OCI-LY7 (cell line): ENCODE data around the gene DIRAS1. TPM values are rescaled to one million over a fixed set of nuclear protein-coding genes. Genes with fewer than 3 reads are reported as not detected.
"Not testable (repeated sequence)": the region's sequence is repeated elsewhere in the genome, so short reads cannot be mapped to it uniquely, and the experiment has no call there.

Experiments
- BruUV-seq: library from RNA; stranded (reverse); fragments of 400-500 nt; replicated peaks from 2 replicates; lab custom pipeline; 2021; lab: Mats Ljungman, UMichigan
- CTCF ChIA-PET: fragments of 300-600 bp; sonication (Branson Sonifier 250); formaldehyde crosslinking; loops from one replicate; lab custom pipeline; 2022; ENCODE audit warnings: antibody characterized with exemption; ENCODE audit not compliant: unreplicated experiment; lab: Charles Lee
- POLR2A ChIA-PET: fragments of 300-600 bp; sonication (Branson Sonifier 250); formaldehyde crosslinking; loops from one replicate; lab custom pipeline; 2022; ENCODE audit warnings: antibody characterized with exemption; lab: Charles Lee
- DNase-seq: peaks from one replicate; pipeline ENCODE4 v3.0.0-alpha.2; 2015; ENCODE audit warnings: low spot score
- H2AFZ ChIP-seq: fragments of 200-600 bp; sonication (generic), shearing (Covaris generic); 2 replicates; pipeline ENCODE4 v1.6.1; 2014; ENCODE audit warnings: mild to moderate bottlenecking, antibody characterized with exemption, low read length, moderate library complexity
- H3K27ac ChIP-seq: fragments of 200-600 bp; sonication (generic); 2 replicates; pipeline ENCODE4 v1.5.1; 2014; ENCODE audit warnings: mixed run types, low read depth, mild to moderate bottlenecking, moderate library complexity, low read length, inconsistent platforms; ENCODE audit not compliant: poor library complexity, severe bottlenecking
- H3K36me3 ChIP-seq: fragments of 200-600 bp; sonication (generic); 2 replicates; pipeline ENCODE4 v1.6.1; 2014; ENCODE audit warnings: mild to moderate bottlenecking, antibody characterized with exemption, low read length, moderate library complexity, mixed read lengths; ENCODE audit not compliant: insufficient read depth
- H3K4me1 ChIP-seq: fragments of 200-600 bp; sonication (generic); 2 replicates; pipeline ENCODE4 v1.5.1; 2014; ENCODE audit warnings: mild to moderate bottlenecking, low read length; ENCODE audit not compliant: insufficient read depth, poor library complexity, severe bottlenecking
- H3K4me2 ChIP-seq: fragments of 200-600 bp; sonication (generic); 2 replicates; pipeline ENCODE4 v1.6.1; 2014; ENCODE audit warnings: mild to moderate bottlenecking, low read length
- H3K4me3 ChIP-seq: fragments of 200-600 bp; sonication (generic); 2 replicates; pipeline ENCODE4 v1.5.1; 2014; ENCODE audit warnings: mild to moderate bottlenecking, low read depth, low read length; ENCODE audit not compliant: poor library complexity, severe bottlenecking
- H3K79me2 ChIP-seq: fragments of 200-600 bp; sonication (generic); 2 replicates; pipeline ENCODE4 v1.6.1; 2016; ENCODE audit warnings: low read depth, mild to moderate bottlenecking, low read length, moderate library complexity, mixed read lengths; ENCODE audit not compliant: insufficient read depth
- H3K9me2 ChIP-seq: fragments of 200-600 bp; sonication (generic); 2 replicates; pipeline ENCODE4 v1.6.1; 2016; ENCODE audit warnings: mild to moderate bottlenecking, low read length, mixed read lengths; ENCODE audit not compliant: insufficient read depth
- H3K9me3 ChIP-seq: fragments of 200-600 bp; sonication (generic); 2 replicates; pipeline ENCODE4 v1.6.1; 2014; ENCODE audit warnings: mild to moderate bottlenecking, mixed run types, low read length, mixed read lengths
- H4K20me1 ChIP-seq: fragments of 200-600 bp; sonication (generic); 2 replicates; pipeline ENCODE4 v1.6.1; 2014; ENCODE audit warnings: mild to moderate bottlenecking, antibody characterized with exemption, low read length, moderate library complexity, mixed read lengths; ENCODE audit not compliant: insufficient read depth
- CTCF ChIP-seq: fragments of 200-600 bp; sonication (generic); conservative IDR thresholded peaks from 2 replicates; pipeline ENCODE4 v1.5.1; 2014; ENCODE audit warnings: mild to moderate bottlenecking, antibody characterized with exemption, low read length, moderate library complexity, mixed read lengths
- EZH2phosphoT487 ChIP-seq: fragments of 200-600 bp; sonication (generic); IDR thresholded peaks from 2 replicates; pipeline ENCODE4 v1.6.1; 2018; ENCODE audit warnings: low read depth, borderline replicate concordance, mild to moderate bottlenecking, mixed run types, antibody characterized with exemption, low read length, moderate library complexity, mixed read lengths
- intact Hi-C: fragments of 100-400 bp; cut with micrococcal nuclease; formaldehyde crosslinking; loops from one replicate; pipeline ENCODE4 v1.10.0; 2022; ENCODE audit not compliant: unreplicated experiment
- total RNA-seq, 2 experiments: library from RNA; depleted of rRNA in 1 of 2; stranded (reverse); fragments of >200 nt in 1 of 2; shearing (Covaris generic) in 1 of 2; gene quantifications; 2 replicates each; pipeline ENCODE4 v1.2.3, GENCODE V29; 2014 to 2022

Gene DIRAS1
- total RNA-seq, 2 experiments from 2014 or later = not detected

DNA sequence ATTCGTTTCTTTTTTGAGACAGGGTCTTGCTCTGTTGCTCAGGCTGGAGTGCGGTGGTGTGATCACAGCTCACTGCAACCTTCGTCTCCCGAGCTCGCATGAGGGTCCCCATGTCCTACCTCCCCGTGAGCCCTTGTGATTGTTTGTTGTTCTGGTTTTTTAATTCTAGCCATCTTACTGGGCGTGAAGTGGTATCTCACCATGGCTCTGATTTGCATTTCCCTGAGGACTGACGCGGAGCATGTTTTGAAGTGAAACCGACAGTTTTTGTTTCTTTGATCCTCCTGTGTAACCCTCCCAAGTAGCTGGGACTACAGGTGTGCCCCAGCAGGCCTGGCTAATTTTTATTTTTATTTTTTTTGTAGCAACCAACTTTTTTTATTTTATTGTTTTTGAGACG lies 40.4 kb downstream of the DIRAS1 start:
- peak; percentile 92 for DNase-seq

GRCh38 chr19:2679439-2679838 lies 41.7 kb downstream of the DIRAS1 start:
- H3K36me3 ChIP-seq = peaks cover 25% of the 10 kb centered on the region
- no peaks in the 10 kb centered on the region for H4K20me1 ChIP-seq
- H3K9me2 ChIP-seq = no peaks in the 10 kb centered on the region
- peaks cover 37% of the 10 kb centered on the region for H3K4me1 ChIP-seq
- no peak for DNase-seq
- no peak overlapping the region for H3K4me3 ChIP-seq
- no peak overlapping the region for H2AFZ ChIP-seq
- H3K27ac ChIP-seq = no peak overlapping the region
- CTCF ChIA-PET = no interaction called here
- intact Hi-C loops = no loop called here
- BruUV-seq = no TSS peak
- TF ChIP-seq EZH2phosphoT487 (no peak), CTCF (no peak)
- no peak overlapping the region for H3K4me2 ChIP-seq
- POLR2A ChIA-PET = no interaction called here
- H3K79me2 ChIP-seq = no peaks in the 10 kb centered on the region
- H3K9me3 ChIP-seq = peaks cover 20% of the 10 kb centered on the region

More for the DNA sequence above, 40.4 kb downstream of the DIRAS1 start:
- H3K79me2 ChIP-seq = no peaks in the 10 kb centered on the region
- H4K20me1 ChIP-seq = no peaks in the 10 kb centered on the region
- H3K36me3 ChIP-seq = peaks cover 25% of the 10 kb centered on the region
- H3K4me3 ChIP-seq = peak overlapping the region; percentile 45
- POLR2A ChIA-PET = interaction anchor here (0.5 to 0.7 kb wide), 4 partner anchors 19 to 443 kb away, joined by 3 to 5 read pairs (median 4); no protein-coding TSS in a partner anchor
- intact Hi-C loops = loop anchor here (2.0 kb wide), 1 partner anchor 18 kb away; no protein-coding TSS in a partner anchor
- peak overlapping the region; percentile 78 for H3K27ac ChIP-seq
- BruUV-seq = no TSS peak
- CTCF ChIA-PET = no interaction called here
- no peak for TF ChIP-seq CTCF
- TF ChIP-seq EZH2phosphoT487 = no peak
- H3K4me1 ChIP-seq = peaks cover 37% of the 10 kb centered on the region
- H3K9me2 ChIP-seq = no peaks in the 10 kb centered on the region
- peak overlapping the region; percentile 43; the same call in 1 of the 2 replicates for H2AFZ ChIP-seq
- H3K9me3 ChIP-seq = peaks cover 20% of the 10 kb centered on the region
- H3K4me2 ChIP-seq = peak overlapping the region; percentile 68

DNA sequence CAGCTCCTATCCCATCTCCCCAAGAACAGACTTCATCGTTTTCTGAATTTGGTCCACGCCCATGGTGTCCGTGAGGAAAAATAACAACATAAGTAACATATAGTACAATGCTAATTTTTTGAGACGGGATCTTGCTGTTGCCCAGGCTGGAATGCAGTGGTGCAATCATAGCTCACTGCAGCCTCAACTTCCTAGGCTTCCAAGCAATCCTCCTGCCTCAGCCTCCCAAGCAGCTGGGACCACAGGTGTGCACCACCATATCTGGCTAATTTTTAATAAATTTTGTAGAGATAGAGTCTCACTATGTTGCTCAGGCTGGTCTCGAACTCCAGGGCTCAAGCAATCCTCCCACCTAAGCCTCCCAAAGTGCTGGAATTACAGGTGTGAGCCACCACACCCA lies 42.2 kb downstream of the DIRAS1 start:
- H3K4me1 ChIP-seq = peaks cover 37% of the 10 kb centered on the region
- DNase-seq, H3K4me3 ChIP-seq, H2AFZ ChIP-seq, CTCF ChIA-PET, intact Hi-C loops, H3K79me2 ChIP-seq, H4K20me1 ChIP-seq, H3K27ac ChIP-seq, POLR2A ChIA-PET, H3K9me2 ChIP-seq, BruUV-seq, H3K4me2 ChIP-seq: not testable (repeated sequence)
- peaks cover 20% of the 10 kb centered on the region for H3K9me3 ChIP-seq
- H3K36me3 ChIP-seq = peaks cover 25% of the 10 kb centered on the region
